Limb (tissue), 2 donors: Measurements from ENCODE around the gene LTBP2.

Source experiments
- DNase-seq, 2 donors: peaks; one replicate each; pipeline ENCODE4 v3.0.0-alpha.2; 2016; ENCODE audit errors: extremely low spot score in 2 of 2

Gene LTBP2

GRCh38 chr14:74638966-74639365, 26.9 kb upstream of the LTBP2 start:
- DNase-seq, result no peak

GRCh38 chr14:74638066-74638465, 26.0 kb upstream of the LTBP2 start:
- DNase-seq, result no peak

GRCh38 chr14:74637178-74637550, 25.1 kb upstream of the LTBP2 start:
- no peak for DNase-seq

GRCh38 chr14:74636424-74637177, 24.6 kb upstream of the LTBP2 start:
- no peak for DNase-seq

- no peak for DNase-seq
Observed at GRCh38 chr14:74635847-74636246, 23.8 kb upstream of the LTBP2 start.

- no peak for DNase-seq
Observed at GRCh38 chr14:74634964-74635363, 22.9 kb upstream of the LTBP2 start.

GRCh38 chr14:74634481-74634880, 22.4 kb upstream of the LTBP2 start:
- DNase-seq, result no peak

GRCh38 chr14:74630881-74631690, 19.0 kb upstream of the LTBP2 start:
- no peak for DNase-seq

GRCh38 chr14:74628418-74628817, 16.4 kb upstream of the LTBP2 start:
- DNase-seq, result no peak

GRCh38 chr14:74627076-74627475, 15.0 kb upstream of the LTBP2 start:
- no peak for DNase-seq

GRCh38 chr14:74622257-74622656, 10.2 kb upstream of the LTBP2 start:
- DNase-seq, result no peak

- DNase-seq, result no peak
Observed at GRCh38 chr14:74621556-74621955, 9.5 kb upstream of the LTBP2 start.

- no peak for DNase-seq
Observed at GRCh38 chr14:74620923-74621322, 8.9 kb upstream of the LTBP2 start.

GRCh38 chr14:74620497-74620921, 8.5 kb upstream of the LTBP2 start:
- DNase-seq, result no peak

GRCh38 chr14:74619672-74620131, 7.7 kb upstream of the LTBP2 start:
- DNase-seq, result no peak

GRCh38 chr14:74618078-74618952, 6.3 kb upstream of the LTBP2 start:
- DNase-seq, result no peak

GRCh38 chr14:74616996-74617700, 5.1 kb upstream of the LTBP2 start:
- no peak for DNase-seq

GRCh38 chr14:74616507-74616906, 4.5 kb upstream of the LTBP2 start:
- no peak for DNase-seq

GRCh38 chr14:74615735-74616134, 3.7 kb upstream of the LTBP2 start:
- DNase-seq, result no peak

- no peak for DNase-seq
Observed at GRCh38 chr14:74614508-74615495, 2.8 kb upstream of the LTBP2 start.
